ENCODE results near the gene TPM2. TPM values are rescaled to one million over a fixed set of nuclear protein-coding genes. Genes with fewer than 3 reads are reported as not detected.

Gene TPM2
- total RNA-seq, 4 donors from 2014 or later: 86.2 to 269 (median 115) TPM

DNA sequence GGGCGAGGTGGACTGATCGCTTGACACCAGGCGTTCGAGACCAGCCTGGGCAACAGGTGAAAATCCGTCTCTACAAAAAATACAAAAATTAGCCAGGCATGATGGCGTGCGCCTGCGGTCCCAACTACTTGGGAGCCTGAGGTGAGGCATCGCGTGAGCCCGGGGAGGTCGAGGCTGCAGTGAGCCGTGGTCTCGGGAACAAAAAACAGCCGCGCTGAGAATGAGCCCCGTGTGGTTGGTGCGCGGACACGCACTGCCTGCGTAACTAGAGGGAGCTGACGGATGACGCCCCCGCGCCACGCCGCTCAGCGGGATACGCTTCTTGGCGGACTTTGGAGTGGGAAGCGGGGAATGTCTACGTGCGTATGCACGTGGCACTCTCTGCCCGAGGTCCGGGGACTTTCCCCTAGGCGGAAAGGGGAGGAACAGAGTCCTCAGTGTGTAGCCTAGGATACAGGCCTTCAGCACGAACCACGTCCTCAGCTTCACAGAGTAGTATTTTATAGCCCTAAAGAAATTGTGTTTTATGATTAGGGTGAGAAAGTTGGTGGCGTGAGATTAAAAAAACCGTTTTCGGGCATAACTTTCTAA, 32.1 kb downstream of the TPM2 start, which contains the start of gene RMRP:
Gene RMRP, minus strand, starts transcription at position 474 of the 591 bp plus-strand sequence.
- TF ChIP-seq, protein P1, sequence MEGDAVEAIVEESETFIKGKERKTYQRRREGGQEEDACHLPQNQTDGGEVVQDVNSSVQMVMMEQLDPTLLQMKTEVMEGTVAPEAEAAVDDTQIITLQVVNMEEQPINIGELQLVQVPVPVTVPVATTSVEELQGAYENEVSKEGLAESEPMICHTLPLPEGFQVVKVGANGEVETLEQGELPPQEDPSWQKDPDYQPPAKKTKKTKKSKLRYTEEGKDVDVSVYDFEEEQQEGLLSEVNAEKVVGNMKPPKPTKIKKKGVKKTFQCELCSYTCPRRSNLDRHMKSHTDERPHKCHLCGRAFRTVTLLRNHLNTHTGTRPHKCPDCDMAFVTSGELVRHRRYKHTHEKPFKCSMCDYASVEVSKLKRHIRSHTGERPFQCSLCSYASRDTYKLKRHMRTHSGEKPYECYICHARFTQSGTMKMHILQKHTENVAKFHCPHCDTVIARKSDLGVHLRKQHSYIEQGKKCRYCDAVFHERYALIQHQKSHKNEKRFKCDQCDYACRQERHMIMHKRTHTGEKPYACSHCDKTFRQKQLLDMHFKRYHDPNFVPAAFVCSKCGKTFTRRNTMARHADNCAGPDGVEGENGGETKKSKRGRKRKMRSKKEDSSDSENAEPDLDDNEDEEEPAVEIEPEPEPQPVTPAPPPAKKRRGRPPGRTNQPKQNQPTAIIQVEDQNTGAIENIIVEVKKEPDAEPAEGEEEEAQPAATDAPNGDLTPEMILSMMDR (IDR thresholded peaks at IDR 0.05; ENCODE audit: low read depth): no peak

DNA sequence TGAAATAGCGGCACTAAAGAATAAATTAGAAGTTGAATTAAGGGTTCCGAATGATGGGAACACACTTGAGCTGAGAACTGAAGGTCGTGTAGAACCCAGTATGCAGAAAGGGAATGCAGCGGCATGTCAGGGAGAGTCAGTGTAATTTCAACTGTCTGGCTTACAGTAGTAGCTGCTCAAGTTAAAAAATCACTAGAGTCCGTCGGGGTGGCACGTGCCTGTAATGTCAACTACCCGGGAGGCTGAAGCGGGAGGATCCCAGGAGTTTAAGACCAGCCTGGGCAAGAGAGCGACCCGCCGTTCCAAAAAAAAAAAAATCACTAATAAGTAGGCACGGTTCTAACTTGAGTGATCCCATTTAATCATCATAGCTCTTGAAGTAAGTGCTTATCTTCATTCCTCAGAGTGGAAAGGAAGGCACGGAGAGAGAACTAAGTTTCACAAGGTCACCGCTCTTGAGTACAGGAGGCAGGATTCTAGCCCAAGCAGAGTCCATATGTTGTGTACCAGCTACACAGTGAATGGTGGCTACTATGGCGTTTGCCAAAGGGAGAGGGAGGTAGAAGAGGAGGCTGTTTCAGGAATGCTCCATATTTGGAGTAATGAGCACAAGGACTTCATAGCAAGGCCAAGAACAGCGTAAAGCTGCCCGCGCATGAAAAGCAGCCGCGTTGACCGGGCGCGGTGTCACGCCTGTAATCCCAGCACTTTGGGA, 32.7 kb downstream of the TPM2 start:
- TF ChIP-seq, protein P1 (IDR thresholded peaks at IDR 0.05; ENCODE audit: low read depth): no peak

DNA sequence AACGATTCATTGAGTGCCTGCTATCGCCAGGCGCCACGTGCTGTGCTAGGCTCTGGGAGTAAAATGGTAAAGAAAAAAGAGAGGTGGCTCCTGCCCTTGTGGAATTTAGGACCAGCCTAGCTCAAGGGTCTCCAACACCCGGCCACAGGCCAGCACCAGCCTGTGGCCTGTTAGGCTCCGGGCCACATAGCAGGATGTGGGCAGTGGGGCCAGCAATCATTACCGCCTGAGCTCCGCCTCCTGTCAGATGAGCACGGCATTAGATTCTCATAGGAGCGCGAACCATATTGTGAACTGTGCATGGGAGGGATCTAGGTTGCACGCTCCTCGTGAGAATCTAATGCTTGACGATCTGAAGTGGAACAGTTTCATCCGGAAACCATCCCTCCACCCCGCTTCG, 33.4 kb downstream of the TPM2 start:
- TF ChIP-seq, protein P1 (IDR thresholded peaks at IDR 0.05; ENCODE audit: low read depth): no peak

DNA sequence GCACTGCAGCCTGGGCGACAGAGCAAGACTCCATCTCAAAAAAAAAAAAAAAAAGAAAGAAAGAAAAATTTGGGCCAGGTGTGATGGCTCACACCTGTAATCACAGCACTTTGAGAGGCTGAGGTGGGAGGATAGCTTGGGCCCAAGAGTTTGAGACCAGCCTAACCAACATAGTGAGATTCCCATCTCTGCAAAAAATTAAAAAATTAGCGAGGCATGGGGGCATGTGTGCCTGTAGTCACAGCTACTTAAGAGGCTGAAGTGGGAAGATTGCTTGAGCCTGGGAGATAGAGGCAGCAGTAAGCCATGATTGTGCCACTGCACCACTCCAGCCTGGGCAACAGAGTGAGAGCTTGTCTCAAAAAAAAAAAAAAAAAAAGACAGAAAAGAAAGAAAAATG, 36.1 kb downstream of the TPM2 start:
- TF ChIP-seq, protein P1 (IDR thresholded peaks at IDR 0.05; ENCODE audit: low read depth): no peak

DNA sequence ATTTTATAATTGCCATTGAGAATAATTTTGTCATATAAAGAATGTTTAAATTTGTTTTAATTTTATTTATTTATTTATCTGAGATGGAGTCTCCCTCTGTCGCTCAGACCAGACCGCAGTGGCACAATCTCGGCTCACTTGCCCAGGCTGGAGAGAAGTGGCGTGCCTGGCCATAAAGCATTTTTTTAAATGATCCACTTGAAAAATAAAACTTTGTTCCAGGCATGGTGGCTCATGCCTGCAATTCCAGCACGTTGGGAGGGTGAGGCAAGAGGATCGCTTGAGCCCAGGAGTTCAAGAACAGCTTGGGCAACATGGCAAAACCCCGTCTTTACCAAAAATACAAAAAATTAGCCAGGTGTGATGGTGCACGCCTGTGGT, 36.9 kb downstream of the TPM2 start:
- TF ChIP-seq, protein P1 (IDR thresholded peaks at IDR 0.05; ENCODE audit: low read depth): no peak

DNA sequence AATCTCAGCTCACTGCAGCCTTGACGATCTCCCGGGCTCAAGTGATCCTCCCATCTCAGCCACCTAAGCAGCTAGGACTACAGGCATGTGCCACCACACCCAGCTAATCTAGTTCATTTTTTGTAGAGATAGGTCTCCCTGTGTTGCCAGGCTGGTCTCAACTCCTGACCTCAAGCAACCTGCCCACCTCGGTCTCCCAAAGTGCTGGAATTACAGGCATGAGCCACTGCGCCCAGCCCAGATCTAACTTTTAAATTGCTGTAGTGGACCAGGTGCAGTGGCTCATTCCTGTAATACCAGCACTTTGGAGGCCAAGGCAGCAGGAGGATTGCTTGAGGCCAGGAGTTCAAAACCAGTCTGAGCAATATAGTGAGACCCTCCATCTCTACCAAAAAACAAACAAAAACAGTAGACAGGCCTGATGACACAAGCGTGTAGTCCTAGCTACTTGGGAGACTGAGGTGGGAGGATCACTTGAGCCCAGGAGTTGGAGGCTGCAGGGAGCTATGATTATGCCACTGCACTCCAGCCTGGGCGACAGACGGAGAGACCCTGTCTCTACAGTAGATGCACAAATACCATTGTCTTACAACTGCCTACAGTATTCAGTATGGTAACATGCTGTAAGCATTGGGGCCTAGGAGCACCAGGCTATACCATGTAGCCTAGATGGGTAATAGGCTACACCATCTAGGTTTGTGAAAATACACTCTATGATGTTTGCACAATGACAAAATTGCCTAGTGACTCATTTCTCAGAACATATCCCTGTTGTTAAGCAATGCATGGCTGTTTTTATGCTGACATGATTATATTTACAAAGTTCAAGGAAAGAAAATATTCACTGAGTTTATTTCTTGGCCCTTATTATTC, 37.5 kb downstream of the TPM2 start:
- TF ChIP-seq, protein P1 (IDR thresholded peaks at IDR 0.05; ENCODE audit: low read depth): no peak

Data from subcutaneous adipose tissue (tissue), 4 donors.